Measurements from ENCODE around the gene TNFSF13B. TPM values are rescaled to one million over a fixed set of nuclear protein-coding genes. Genes with fewer than 3 reads are reported as not detected.

The TNFSF13B gene
- total and polyA plus RNA-seq, 2 of the 8 experiments (the other 6 are each of a cell fraction or from before 2014, with no cell fraction given): not detected

DNA sequence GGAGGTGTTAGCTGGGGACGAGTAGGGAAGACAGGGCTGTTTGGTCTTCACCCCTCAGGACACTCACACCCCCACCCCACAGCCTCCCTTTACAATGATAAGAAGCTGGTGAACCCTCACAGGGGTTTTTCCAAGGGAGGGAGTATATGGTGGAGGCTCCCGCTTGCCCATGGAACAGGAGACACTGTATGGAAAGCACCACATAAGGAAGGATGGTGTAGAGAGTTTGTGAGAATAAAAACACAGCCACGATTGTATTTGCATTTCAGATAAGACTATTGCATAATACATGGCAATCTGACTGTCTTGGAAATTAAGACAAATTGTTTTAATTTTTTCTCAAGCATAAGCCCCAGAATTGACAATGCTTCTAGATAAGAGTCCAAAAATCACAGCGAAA lies 46.9 kb downstream of the TNFSF13B start (continued):
- no peak for TF ChIP-seq CHD7 (IDR thresholded peaks at IDR 0.05; ENCODE audit: insufficient replicate concordance, low read length)
- TF ChIP-seq EP300 (IDR thresholded peaks at IDR 0.05; ENCODE audit: borderline replicate concordance in 1 of 2, low read depth in 2 of 2, low read length in 2 of 2): no peak
- TF ChIP-seq EZH2 (IDR thresholded peaks at IDR 0.05; ENCODE audit: low read depth, low read length, severe bottlenecking): no peak
- no peak for TF ChIP-seq BACH1 (IDR thresholded peaks at IDR 0.05; ENCODE audit: low read length)
- no peak for TF ChIP-seq NRF1 (IDR thresholded peaks at IDR 0.05; ENCODE audit: low read depth, low read length)
- TF ChIP-seq SP2 (IDR thresholded peaks at IDR 0.05; ENCODE audit: low read length): no peak
- TF ChIP-seq JUN (IDR thresholded peaks at IDR 0.05; ENCODE audit: low read depth, low read length): no peak
- no peak for TF ChIP-seq RAD21 (IDR thresholded peaks at IDR 0.05 in 1 of 2, conservative IDR thresholded peaks at IDR 0.05 in 1 of 2; ENCODE audit: low read depth in 2 of 2, low read length in 2 of 2)

Data from H1 (cell line).